GM18505 (cell line): ENCODE results near the gene STK38L.

Experiments
- ATAC-seq: cut with Tn5 transposase; IDR thresholded peaks from one replicate; pipeline ENCODE4 v1.9.1; 2021; ENCODE audit not compliant: unreplicated experiment
- POLR2A ChIP-seq: IDR thresholded peaks from 4 replicates; pipeline ENCODE4 v1.6.1; 2011; ENCODE audit warnings: borderline replicate concordance; ENCODE audit not compliant: insufficient read depth, insufficient read length; ENCODE audit errors: extremely low read depth

Gene STK38L

GRCh38 chr12:27331291-27331926 lies 87.3 kb downstream of the STK38L start:
- no peak for ATAC-seq
- no peak for TF ChIP-seq POLR2A

DNA sequence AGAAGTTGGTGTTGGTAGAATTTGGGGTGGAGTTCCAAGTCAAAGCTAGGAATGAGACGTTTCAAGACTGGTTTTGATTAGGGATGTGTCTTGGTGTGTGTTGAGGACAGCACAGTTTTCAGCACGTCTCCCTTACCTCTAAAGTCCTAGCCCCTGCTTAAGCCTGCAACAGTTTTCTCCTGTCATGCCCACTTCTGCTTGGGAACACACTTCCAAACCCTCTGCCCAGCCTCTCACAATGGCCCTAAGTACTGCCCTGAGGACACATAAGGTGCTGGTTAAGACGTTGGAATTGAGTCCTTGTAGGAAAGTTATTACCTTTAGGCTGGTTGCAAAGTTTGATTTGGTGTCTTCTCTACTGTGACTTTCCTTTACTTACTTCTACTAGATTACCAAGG lies 87.8 kb downstream of the STK38L start:
- ATAC-seq, result no peak
- TF ChIP-seq POLR2A, result no peak

- TF ChIP-seq POLR2A, result no peak
- no peak for ATAC-seq
Measured at GRCh38 chr12:27332407-27332713, 88.3 kb downstream of the STK38L start.

GRCh38 chr12:27332714-27333402 lies 88.8 kb downstream of the STK38L start, which contains the start of gene BMAL2:
Gene BMAL2 (plus strand): TSS chr12:27332836. CDS start chr12:27333073, 237 bp downstream.
- TF ChIP-seq POLR2A, result peak; percentile 74
- peak; percentile 46 for ATAC-seq

- ATAC-seq, result peak; percentile 26
Measured at GRCh38 chr12:27333403-27334009, 89.4 kb downstream of the STK38L start.

GRCh38 chr12:27334042-27334720 lies 90.1 kb downstream of the STK38L start:
- ATAC-seq, result no peak
- TF ChIP-seq POLR2A, result no peak

More at GRCh38 chr12:27333403-27334009, 89.4 kb downstream of the STK38L start:
- no peak for TF ChIP-seq POLR2A

DNA sequence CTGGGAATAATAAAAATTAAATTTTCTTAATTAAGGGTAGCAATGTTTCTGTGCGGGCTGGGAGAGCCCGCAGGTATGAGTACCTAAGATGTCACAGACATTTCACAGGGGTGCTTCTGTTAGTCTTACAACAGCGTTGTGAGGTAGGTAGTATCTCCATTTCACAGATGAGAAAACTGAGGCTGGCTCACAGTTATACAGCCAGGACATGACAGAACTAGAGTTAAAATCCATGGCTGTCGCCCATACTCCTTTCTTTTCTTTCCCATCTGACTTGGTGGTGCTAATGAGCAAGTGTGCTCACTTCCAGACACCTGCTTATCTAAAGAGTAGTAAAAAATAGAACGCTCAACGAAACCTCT lies 90.6 kb downstream of the STK38L start:
- no peak for ATAC-seq
- TF ChIP-seq POLR2A, result no peak

GRCh38 chr12:27335364-27336281 lies 91.5 kb downstream of the STK38L start:
- TF ChIP-seq POLR2A, result no peak
- no peak for ATAC-seq

DNA sequence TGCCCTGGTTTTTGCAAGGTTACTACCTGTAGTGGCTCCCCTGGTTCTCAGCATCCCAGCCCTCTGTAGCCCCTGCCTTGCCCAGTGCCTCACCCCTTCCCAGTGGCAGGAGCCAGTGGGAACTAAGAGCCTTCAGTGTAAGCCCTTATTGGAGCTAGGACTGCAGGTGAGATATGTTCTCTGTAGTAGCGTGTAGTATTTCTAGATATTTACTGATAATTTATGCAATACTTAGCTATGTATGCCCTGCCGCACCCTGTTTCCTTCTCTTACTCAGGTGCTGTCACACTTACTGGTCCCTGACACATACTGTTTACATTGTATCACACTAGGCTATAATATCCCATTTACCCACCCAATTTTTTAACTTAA lies 92.2 kb downstream of the STK38L start:
- no peak for TF ChIP-seq POLR2A

GRCh38 chr12:27337376-27337775 lies 93.3 kb downstream of the STK38L start:
- no peak for TF ChIP-seq POLR2A
- no peak for ATAC-seq

More for the DNA sequence above, 92.2 kb downstream of the STK38L start:
- ATAC-seq, result no peak

DNA sequence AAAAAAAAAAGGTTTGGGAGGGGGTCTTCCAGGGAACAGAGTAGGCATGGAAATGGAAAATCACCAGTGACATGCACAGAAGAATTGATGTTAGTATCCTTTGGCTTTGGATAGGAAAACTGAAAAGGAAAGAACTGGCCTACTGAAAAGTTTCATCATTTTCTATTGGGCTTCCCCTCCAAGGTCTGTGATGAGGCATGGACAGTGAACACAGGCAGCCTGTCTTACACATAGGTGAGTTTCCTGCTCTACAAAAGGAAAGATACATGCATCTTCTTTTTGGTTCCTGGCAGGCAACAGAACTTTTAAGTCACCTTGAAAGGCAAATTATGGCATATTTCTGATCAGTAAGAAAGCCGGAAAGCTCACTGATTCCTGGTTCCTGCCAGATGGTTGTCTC lies 94.4 kb downstream of the STK38L start:
- TF ChIP-seq POLR2A, result no peak
- no peak for ATAC-seq

DNA sequence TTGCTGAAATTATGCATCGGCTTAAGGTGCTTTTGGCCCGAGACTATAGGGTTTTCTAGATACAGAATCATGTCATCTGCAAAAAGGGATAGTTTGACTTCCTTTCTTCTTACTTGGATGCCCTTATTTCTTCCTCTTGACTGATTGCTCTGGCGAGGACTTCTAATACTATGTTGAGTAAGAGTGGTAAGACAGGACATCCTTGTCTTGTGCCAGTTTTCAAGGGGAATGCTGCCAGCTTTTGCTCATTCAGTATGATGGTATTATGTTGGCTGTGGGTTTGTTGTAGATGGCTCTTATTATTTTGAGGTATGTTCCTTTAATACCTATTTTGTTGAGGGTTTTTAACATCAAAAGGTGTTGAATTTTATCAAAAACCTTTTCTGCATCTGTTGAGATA lies 96.9 kb downstream of the STK38L start:
- no peak for TF ChIP-seq POLR2A
- ATAC-seq, result no peak

DNA sequence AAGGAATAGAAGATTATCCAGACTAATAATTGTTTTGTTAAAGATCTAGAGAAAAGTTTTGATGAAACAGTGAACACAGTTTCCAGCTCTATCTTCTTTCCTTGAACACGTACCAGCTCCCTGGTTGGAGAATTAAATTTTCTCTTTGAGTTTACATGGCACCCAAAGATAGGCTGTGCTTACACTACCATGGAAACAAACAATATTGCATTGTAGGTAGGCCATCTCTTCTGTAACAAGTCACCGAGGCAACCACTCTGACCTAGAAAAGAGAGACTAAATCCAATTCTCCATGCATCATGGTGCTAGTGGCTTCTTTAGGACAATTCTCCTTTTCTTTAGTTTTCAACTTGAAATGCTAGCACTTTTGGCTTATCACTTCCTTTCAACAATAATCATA lies 98.5 kb downstream of the STK38L start:
- TF ChIP-seq POLR2A, result no peak
- no peak for ATAC-seq
